ENCODE data around the gene GALNT2. TPM values are rescaled to one million over a fixed set of nuclear protein-coding genes. Genes with fewer than 3 reads are reported as not detected.

Gene GALNT2
- total and polyA plus RNA-seq, 2 experiments from 2014 or later, result 96.7 to 143 TPM

DNA sequence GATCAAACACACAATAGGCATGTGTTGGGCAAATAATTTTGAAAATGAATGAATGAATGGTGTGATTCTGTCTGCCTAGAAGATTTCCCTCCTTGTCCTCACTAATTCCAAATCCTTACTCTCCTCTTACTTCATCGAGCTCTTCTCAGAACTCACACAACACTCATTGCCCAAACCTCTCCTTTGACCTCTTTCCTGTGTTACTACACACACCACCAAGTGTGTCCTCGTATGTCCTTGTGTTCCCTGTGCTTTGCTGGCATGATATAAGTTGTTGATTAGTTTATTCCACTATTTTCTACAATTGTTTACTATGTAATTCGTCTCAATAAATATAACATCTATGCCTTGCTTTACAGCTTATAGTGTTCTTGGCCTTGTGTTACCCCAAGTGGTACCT lies 41.4 kb upstream of the GALNT2 start:
- H3K4me3 ChIP-seq, result no peak overlapping the region
- TF ChIP-seq, protein P1, sequence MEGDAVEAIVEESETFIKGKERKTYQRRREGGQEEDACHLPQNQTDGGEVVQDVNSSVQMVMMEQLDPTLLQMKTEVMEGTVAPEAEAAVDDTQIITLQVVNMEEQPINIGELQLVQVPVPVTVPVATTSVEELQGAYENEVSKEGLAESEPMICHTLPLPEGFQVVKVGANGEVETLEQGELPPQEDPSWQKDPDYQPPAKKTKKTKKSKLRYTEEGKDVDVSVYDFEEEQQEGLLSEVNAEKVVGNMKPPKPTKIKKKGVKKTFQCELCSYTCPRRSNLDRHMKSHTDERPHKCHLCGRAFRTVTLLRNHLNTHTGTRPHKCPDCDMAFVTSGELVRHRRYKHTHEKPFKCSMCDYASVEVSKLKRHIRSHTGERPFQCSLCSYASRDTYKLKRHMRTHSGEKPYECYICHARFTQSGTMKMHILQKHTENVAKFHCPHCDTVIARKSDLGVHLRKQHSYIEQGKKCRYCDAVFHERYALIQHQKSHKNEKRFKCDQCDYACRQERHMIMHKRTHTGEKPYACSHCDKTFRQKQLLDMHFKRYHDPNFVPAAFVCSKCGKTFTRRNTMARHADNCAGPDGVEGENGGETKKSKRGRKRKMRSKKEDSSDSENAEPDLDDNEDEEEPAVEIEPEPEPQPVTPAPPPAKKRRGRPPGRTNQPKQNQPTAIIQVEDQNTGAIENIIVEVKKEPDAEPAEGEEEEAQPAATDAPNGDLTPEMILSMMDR (IDR thresholded peaks at IDR 0.05; ENCODE audit: poor library complexity), result no peak
- TF ChIP-seq EZH2 (IDR thresholded peaks at IDR 0.05; ENCODE audit: borderline replicate concordance) (no peak), EZH2phosphoT487 (IDR thresholded peaks at IDR 0.05; ENCODE audit: low read depth, severe bottlenecking, unreplicated experiment) (no peak)
- H4K20me1 ChIP-seq (ENCODE audit: insufficient read depth, poor library complexity, severe bottlenecking), result no peaks in the 10 kb centered on the region
- H2AFZ ChIP-seq, result no peak overlapping the region
- H3K27me3 ChIP-seq, result no peaks in the 10 kb centered on the region
- no peak overlapping the region for H3K4me2 ChIP-seq
- no peaks in the 10 kb centered on the region for H3K9me2 ChIP-seq (replicated peaks; ENCODE audit: insufficient read depth)
- 78% methylated on average over 3 of the region's 3 CpGs for WGBS (ENCODE audit: low lambda C conversion rate, missing lambda C conversion rate)
- H3K36me3 ChIP-seq (replicated peaks; ENCODE audit: insufficient read depth, low read depth), result no peaks in the 10 kb centered on the region
- H3K4me1 ChIP-seq (ENCODE audit: insufficient read depth), result no peaks in the 10 kb centered on the region
- H3K9me3 ChIP-seq (ENCODE audit: low read depth), result no peaks in the 10 kb centered on the region
- no peaks in the 10 kb centered on the region for H3K79me2 ChIP-seq
- H3K27ac ChIP-seq, result no peak overlapping the region
- DNase-seq (ENCODE audit: low spot score), result no peak

DNA sequence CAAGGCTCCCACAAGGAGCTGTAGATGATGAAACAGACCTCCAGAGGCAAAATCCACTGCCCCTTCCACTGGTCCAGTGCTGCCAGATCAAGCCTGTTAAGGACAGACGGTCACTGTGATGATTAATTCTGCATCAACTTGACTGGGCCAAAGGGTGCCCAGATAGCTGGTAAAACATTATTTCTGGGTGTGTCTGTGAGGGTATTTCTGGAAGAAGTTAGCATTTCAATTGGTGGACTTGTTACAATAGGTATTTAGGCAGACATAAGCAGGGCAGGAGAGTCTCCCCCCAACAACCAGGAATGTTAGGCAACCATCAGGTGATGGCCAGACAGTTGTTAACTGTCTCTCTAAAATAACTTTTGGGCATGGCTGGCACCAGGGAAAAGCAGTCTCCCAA lies 40.9 kb upstream of the GALNT2 start:
- Histone ChIP-seq H3K36me3 (replicated peaks; ENCODE audit: insufficient read depth, low read depth) (no peaks in the 10 kb centered on the region), H3K4me3 (no peak overlapping the region), H3K9me3 (ENCODE audit: low read depth) (no peaks in the 10 kb centered on the region), H3K27me3 (no peaks in the 10 kb centered on the region), H3K9me2 (replicated peaks; ENCODE audit: insufficient read depth) (no peaks in the 10 kb centered on the region), H3K79me2 (no peaks in the 10 kb centered on the region), H3K4me2 (no peak overlapping the region), H2AFZ (no peak overlapping the region), H3K27ac (no peak overlapping the region), H4K20me1 (ENCODE audit: insufficient read depth, poor library complexity, severe bottlenecking) (no peaks in the 10 kb centered on the region), H3K4me1 (ENCODE audit: insufficient read depth) (no peaks in the 10 kb centered on the region)
- no peak for DNase-seq (ENCODE audit: low spot score)
- 89% methylated on average over 1 of the region's 1 CpG for WGBS (ENCODE audit: low lambda C conversion rate, missing lambda C conversion rate)
- TF ChIP-seq EZH2 (IDR thresholded peaks at IDR 0.05; ENCODE audit: borderline replicate concordance) (no peak), EZH2phosphoT487 (IDR thresholded peaks at IDR 0.05; ENCODE audit: low read depth, severe bottlenecking, unreplicated experiment) (no peak)
- TF ChIP-seq, protein P1 (IDR thresholded peaks at IDR 0.05; ENCODE audit: poor library complexity), result no peak

DNA sequence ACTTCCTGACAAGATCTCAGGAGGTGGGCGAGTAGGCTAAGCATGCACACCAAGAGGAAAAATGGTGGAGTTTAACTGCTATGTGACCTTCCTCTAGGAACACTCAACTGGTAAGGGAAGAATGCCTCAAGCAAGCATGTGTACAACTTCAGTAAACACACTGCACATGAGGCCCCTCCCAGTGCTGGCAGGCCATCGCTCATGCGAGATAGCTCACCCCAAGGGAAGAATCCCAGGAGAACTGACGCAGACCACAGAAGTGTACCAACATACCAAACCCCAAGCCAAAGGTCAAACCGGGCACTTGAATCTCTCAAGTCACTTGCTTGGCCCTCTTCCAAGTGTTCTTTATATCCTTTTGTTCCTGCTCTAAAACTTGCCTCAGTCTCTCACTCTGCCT lies 40.5 kb upstream of the GALNT2 start:
- no peaks in the 10 kb centered on the region for H3K9me3 ChIP-seq (ENCODE audit: low read depth)
- no peak overlapping the region for H2AFZ ChIP-seq
- H3K27me3 ChIP-seq, result no peaks in the 10 kb centered on the region
- H3K4me3 ChIP-seq, result no peak overlapping the region
- no peaks in the 10 kb centered on the region for H3K36me3 ChIP-seq (replicated peaks; ENCODE audit: insufficient read depth, low read depth)
- no peaks in the 10 kb centered on the region for H3K4me1 ChIP-seq (ENCODE audit: insufficient read depth)
- H3K27ac ChIP-seq, result no peak overlapping the region
- TF ChIP-seq EZH2 (IDR thresholded peaks at IDR 0.05; ENCODE audit: borderline replicate concordance), result no peak
- WGBS (ENCODE audit: low lambda C conversion rate, missing lambda C conversion rate), result 88% methylated on average over 5 of the region's 5 CpGs
- H3K79me2 ChIP-seq, result no peaks in the 10 kb centered on the region
- H3K4me2 ChIP-seq, result no peak overlapping the region
- H4K20me1 ChIP-seq (ENCODE audit: insufficient read depth, poor library complexity, severe bottlenecking), result no peaks in the 10 kb centered on the region
- H3K9me2 ChIP-seq (replicated peaks; ENCODE audit: insufficient read depth), result no peaks in the 10 kb centered on the region
- DNase-seq (ENCODE audit: low spot score), result no peak

DNA sequence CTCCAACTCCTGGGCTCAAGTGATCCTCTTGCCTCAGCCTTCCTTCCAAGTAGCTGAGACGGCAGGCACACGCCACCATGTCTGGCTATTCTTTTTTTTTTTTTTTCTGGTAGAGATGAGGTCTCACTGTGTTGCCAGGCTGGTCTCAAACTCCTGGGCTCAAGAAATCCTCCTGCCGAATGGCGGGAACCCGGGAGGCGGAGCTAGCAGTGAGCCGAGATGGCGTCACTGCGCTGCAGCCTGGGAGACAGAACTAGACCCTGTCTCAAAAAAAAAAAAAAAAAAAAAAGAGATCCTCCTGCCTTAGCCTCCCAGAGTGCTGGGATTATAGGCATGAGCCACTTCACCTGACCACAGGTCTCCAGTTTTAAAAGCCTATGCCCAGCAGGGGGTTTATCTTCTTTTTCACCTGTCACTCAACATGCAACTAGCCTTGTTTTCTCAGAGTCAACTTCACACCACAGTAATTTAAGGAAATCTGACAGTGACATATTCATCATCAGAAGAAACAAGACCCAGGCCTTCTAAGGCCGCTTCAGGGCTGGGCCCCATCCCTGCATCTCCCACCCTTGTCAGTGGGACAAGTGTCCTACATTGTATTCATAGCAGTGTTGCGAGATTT lies 38.3 kb upstream of the GALNT2 start:
- Histone ChIP-seq H3K27me3 (no peaks in the 10 kb centered on the region), H3K27ac (no peak overlapping the region), H2AFZ (no peak overlapping the region), H3K4me2 (no peak overlapping the region), H3K4me3 (no peak overlapping the region), H3K79me2 (no peaks in the 10 kb centered on the region), H3K9me3 (ENCODE audit: low read depth) (no peaks in the 10 kb centered on the region), H3K36me3 (replicated peaks; ENCODE audit: insufficient read depth, low read depth) (no peaks in the 10 kb centered on the region), H4K20me1 (ENCODE audit: insufficient read depth, poor library complexity, severe bottlenecking) (no peaks in the 10 kb centered on the region), H3K9me2 (replicated peaks; ENCODE audit: insufficient read depth) (no peaks in the 10 kb centered on the region), H3K4me1 (ENCODE audit: insufficient read depth) (no peaks in the 10 kb centered on the region)
- DNase-seq (ENCODE audit: low spot score), result no peak
- TF ChIP-seq EZH2 (IDR thresholded peaks at IDR 0.05; ENCODE audit: borderline replicate concordance) (no peak), EZH2phosphoT487 (IDR thresholded peaks at IDR 0.05; ENCODE audit: low read depth, severe bottlenecking, unreplicated experiment) (no peak)
- TF ChIP-seq, protein P1 (IDR thresholded peaks at IDR 0.05; ENCODE audit: poor library complexity), result no peak
- 91% methylated on average over 9 of the region's 11 CpGs for WGBS (ENCODE audit: low lambda C conversion rate, missing lambda C conversion rate)
